Tibial nerve (tissue), 3 donors: ENCODE results near the gene SHISA7.

ENCODE experiments used
- CTCF ChIP-seq, 5 experiments: fragments of 200-600 bp in 3 of 5; fragments of 450-650 bp in 2 of 5; sonication (generic) in 3 of 5; IDR thresholded peaks; one replicate each; pipeline ENCODE4 v1.5.1; 2016 to 2019; ENCODE audit warnings: antibody characterized with exemption in 5 of 5, mild to moderate bottlenecking in 3 of 5, moderate library complexity in 2 of 5
- POLR2A ChIP-seq, 2 donors: fragments of 450-650 bp; IDR thresholded peaks; one replicate each; pipeline ENCODE4 v1.6.1; 2017; ENCODE audit warnings: antibody characterized with exemption in 2 of 2, mild to moderate bottlenecking in 2 of 2, moderate library complexity in 2 of 2

GRCh38 chr19:55392820-55393761, 50.0 kb downstream of the SHISA7 start:
- TF ChIP-seq CTCF (IDR thresholded peaks at IDR 0.05) (no peak), POLR2A (IDR thresholded peaks at IDR 0.05) (no peak)
